ENCODE results near the gene HSD17B8. TPM values are rescaled to one million over a fixed set of nuclear protein-coding genes. Genes with fewer than 3 reads are reported as not detected.

HSD17B8 gene
- total and polyA plus RNA-seq, 10 of the 15 experiments (the other 5 are each of a cell fraction or from before 2014, with no cell fraction given): 3.1 to 54.3 (median 26.5) TPM

GRCh38 chr6:33170176-33171015, 34.1 kb upstream of the HSD17B8 start (continued):
- TF ChIP-seq JUND (IDR thresholded peaks at IDR 0.05; ENCODE audit: low read depth, low read length) (peak; percentile 34; the same call in 1 of the 2 replicates), SPI1 (IDR thresholded peaks at IDR 0.05; ENCODE audit: borderline replicate concordance, insufficient read depth, low read depth, low read length) (peak; percentile 56; the same call in 1 of the 2 replicates), EGR1 (IDR thresholded peaks at IDR 0.05; ENCODE audit: borderline replicate concordance in 1 of 2, low read depth in 2 of 2, low read length in 2 of 2) (no peak), CHD2 (IDR thresholded peaks at IDR 0.05; ENCODE audit: borderline replicate concordance, low read depth, low read length) (0 out of 2 replicates have a peak, but pooled peaks have one; percentile 27), NR2F1 (conservative IDR thresholded peaks at IDR 0.05) (0 out of 2 replicates have a peak, but pooled peaks have one; percentile 46), BHLHE40 (IDR thresholded peaks at IDR 0.05; ENCODE audit: borderline replicate concordance in 1 of 2, low read depth in 2 of 2, low read length in 1 of 2) (0 out of 4 replicates have a peak, but pooled peaks of 1 of the 2 experiments have one; percentile 33), STAT3 (IDR thresholded peaks at IDR 0.05; ENCODE audit: low read depth, low read length) (no peak), BACH1 (IDR thresholded peaks at IDR 0.05; ENCODE audit: borderline replicate concordance) (no peak), MYB (IDR thresholded peaks at IDR 0.05; ENCODE audit: borderline replicate concordance, low read depth, low read length) (no peak), ELK1 (IDR thresholded peaks at IDR 0.05; ENCODE audit: low read depth, low read length) (no peak), ZNF384 (IDR thresholded peaks at IDR 0.05; ENCODE audit: borderline replicate concordance, low read depth, low read length) (no peak), NBN (IDR thresholded peaks at IDR 0.05) (no peak; the same call in none of the 2 replicates), SREBF2 (IDR thresholded peaks at IDR 0.05; ENCODE audit: low read length) (no peak), EZH2 (IDR thresholded peaks at IDR 0.05; ENCODE audit: borderline replicate concordance, control insufficient read depth, low read depth, low read length) (no peak), SUPT20H (IDR thresholded peaks at IDR 0.05; ENCODE audit: borderline replicate concordance, control insufficient read depth, low read depth, low read length) (no peak), BCL11A (IDR thresholded peaks at IDR 0.05; ENCODE audit: low read depth, low read length) (no peak), MTA2 (IDR thresholded peaks at IDR 0.05; ENCODE audit: low read depth) (no peak), TBL1XR1 (IDR thresholded peaks at IDR 0.05; ENCODE audit: low read depth, low read length) (no peak), ETV6 (conservative IDR thresholded peaks at IDR 0.05 in 1 of 2, IDR thresholded peaks at IDR 0.05 in 1 of 2; ENCODE audit: borderline replicate concordance in 1 of 2, low read depth in 1 of 2) (no peak), MXI1 (IDR thresholded peaks at IDR 0.05; ENCODE audit: low read depth, low read length) (no peak), ZBTB4 (CRISPR knock-in tag; IDR thresholded peaks at IDR 0.05) (no peak), SP1 (IDR thresholded peaks at IDR 0.05; ENCODE audit: low read depth, low read length) (no peak), SUZ12 (IDR thresholded peaks at IDR 0.05; ENCODE audit: unreplicated experiment) (no peak), ZNF274 (IDR thresholded peaks at IDR 0.05; ENCODE audit: insufficient read depth, insufficient read length) (no peak), CBFB (IDR thresholded peaks at IDR 0.05; ENCODE audit: low read depth) (no peak), MTA3 (IDR thresholded peaks at IDR 0.05; ENCODE audit: borderline replicate concordance, low read length) (no peak), DPF2 (IDR thresholded peaks at IDR 0.05) (peak; percentile 50)
